Activated naive CD4-positive, alpha-beta T cell treated with anti-CD3 and anti-CD28 coated beads, Interleukin-2, amount 10 ng/mL, durations not matched to agents 7 days and 5 days (primary cell): ENCODE measurements around the gene RTP5.

Experiments
- CTCF ChIA-PET: fragments of 350-600 bp; sonication (Branson Sonifier 250); formaldehyde crosslinking; loops from one replicate; lab custom pipeline; 2021; ENCODE audit warnings: antibody characterized with exemption; lab: Charles Lee
- DNase-seq: peaks from one replicate; pipeline ENCODE4 v3.0.0-alpha.2; 2020
- H3K27ac Mint-ChIP-seq: one replicate; pipeline ENCODE4 v1.8.0; 2021; ENCODE audit warnings: mild to moderate bottlenecking, moderate library complexity, mixed read lengths
- H3K27me3 Mint-ChIP-seq: one replicate; pipeline ENCODE4 v1.8.0; 2021; ENCODE audit warnings: mild to moderate bottlenecking, mixed read lengths
- H3K36me3 Mint-ChIP-seq: one replicate; pipeline ENCODE4 v1.8.0; 2021; ENCODE audit warnings: mixed read lengths
- H3K4me1 Mint-ChIP-seq: one replicate; pipeline ENCODE4 v1.8.0; 2021; ENCODE audit warnings: mixed read lengths
- H3K4me3 Mint-ChIP-seq: one replicate; pipeline ENCODE4 v1.8.0; 2021; ENCODE audit warnings: mild to moderate bottlenecking, moderate library complexity, mixed read lengths
- H3K9me3 Mint-ChIP-seq: one replicate; pipeline ENCODE4 v1.8.0; 2021; ENCODE audit warnings: mixed read lengths

Gene RTP5

GRCh38 chr2:241836292-241836691 lies 33.2 kb upstream of the RTP5 start:
- Mint-ChIP-seq H3K4me3 (no peak overlapping the region), H3K27ac (no peak overlapping the region), H3K27me3 (peaks cover 60% of the 10 kb centered on the region), H3K4me1 (no peaks in the 10 kb centered on the region), H3K36me3 (no peaks in the 10 kb centered on the region), H3K9me3 (no peaks in the 10 kb centered on the region)
- DNase-seq = no peak
- CTCF ChIA-PET = no interaction called here

- Mint-ChIP-seq H3K4me1 (no peaks in the 10 kb centered on the region), H3K9me3 (no peaks in the 10 kb centered on the region), H3K36me3 (no peaks in the 10 kb centered on the region), H3K27ac (no peak overlapping the region), H3K4me3 (no peak overlapping the region), H3K27me3 (peaks cover 66% of the 10 kb centered on the region)
- no peak for DNase-seq
- CTCF ChIA-PET = interaction anchor here (0.7 to 1.2 kb wide), 2 partner anchors 29 to 186 kb away, joined by 3 read pairs; no protein-coding TSS in a partner anchor
Measured at GRCh38 chr2:241837197-241837965, 32.1 kb upstream of the RTP5 start.

DNA sequence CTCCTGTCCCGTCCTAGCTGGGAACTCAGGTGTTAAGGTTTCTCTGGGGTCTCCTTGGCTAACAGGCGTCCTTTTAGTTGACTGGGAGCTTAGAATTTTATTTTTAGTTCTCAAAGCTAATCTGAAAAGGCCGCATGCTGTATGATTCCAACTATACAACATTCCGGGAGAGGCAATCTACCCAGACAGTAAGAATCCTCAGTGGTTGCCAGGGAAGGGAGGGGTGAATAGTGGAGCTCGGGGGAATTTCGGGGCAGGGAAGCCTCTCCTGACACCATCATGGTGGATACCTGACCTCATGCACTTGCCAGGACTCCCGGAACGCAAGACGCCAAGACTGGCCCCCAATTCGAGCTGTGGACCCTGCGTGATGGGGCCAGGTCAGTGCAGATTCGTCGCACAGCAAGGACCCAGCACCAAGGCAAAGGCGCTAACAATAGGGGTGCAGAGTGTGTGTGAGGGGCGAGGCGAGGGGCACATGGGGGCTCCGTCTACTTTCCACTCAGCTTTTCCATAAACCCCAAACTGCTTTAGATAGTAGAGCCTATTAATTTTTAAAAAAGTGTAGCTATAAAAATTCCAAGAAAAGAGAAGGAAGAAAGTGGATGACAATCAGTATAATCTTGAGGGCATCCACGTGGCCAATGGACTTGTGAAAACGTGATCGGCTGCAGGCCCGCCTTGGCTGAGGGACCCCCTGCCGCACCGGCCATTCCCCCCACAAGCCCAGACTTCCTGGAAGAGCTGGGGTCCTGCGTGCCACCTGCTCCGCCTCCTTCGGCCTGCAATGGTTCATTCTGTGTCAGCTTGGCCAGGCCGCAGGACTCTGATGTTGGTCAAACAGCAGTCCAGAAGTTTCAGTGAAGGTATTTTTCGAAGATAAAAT lies 28.1 kb upstream of the RTP5 start:
- Mint-ChIP-seq H3K4me3 (no peak overlapping the region), H3K27ac (peak overlapping the region; percentile 19)
- CTCF ChIA-PET = no interaction called here

DNA sequence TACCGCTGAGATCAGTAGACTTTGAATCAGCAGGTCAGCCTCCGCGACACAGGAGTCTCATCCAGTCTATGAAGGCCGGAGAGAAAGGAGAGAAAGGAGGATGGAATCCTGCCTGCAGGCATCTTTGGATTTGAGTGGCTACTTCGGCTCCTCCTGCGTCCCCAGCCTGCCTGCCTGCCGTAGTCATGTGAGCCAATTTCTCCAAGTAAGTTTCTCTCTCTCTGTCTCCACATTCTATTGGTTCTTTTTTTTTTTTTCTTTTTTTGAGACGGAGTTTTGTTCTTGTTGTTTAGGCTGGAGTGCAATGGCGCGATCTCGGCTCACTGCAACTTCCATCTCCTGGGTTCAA lies 27.5 kb upstream of the RTP5 start:
- CTCF ChIA-PET = no interaction called here
- H3K27ac Mint-ChIP-seq = no peak overlapping the region
- peaks cover 34% of the 10 kb centered on the region for H3K4me1 Mint-ChIP-seq
- no peaks in the 10 kb centered on the region for H3K36me3 Mint-ChIP-seq
- no peak overlapping the region for H3K4me3 Mint-ChIP-seq
- DNase-seq = no peak
- peaks cover 79% of the 10 kb centered on the region for H3K27me3 Mint-ChIP-seq
- no peaks in the 10 kb centered on the region for H3K9me3 Mint-ChIP-seq

More for the DNA sequence above, 28.1 kb upstream of the RTP5 start:
- no peaks in the 10 kb centered on the region for H3K36me3 Mint-ChIP-seq
- no peak for DNase-seq
- H3K27me3 Mint-ChIP-seq = peaks cover 76% of the 10 kb centered on the region
- peaks cover 30% of the 10 kb centered on the region for H3K4me1 Mint-ChIP-seq
- no peaks in the 10 kb centered on the region for H3K9me3 Mint-ChIP-seq

DNA sequence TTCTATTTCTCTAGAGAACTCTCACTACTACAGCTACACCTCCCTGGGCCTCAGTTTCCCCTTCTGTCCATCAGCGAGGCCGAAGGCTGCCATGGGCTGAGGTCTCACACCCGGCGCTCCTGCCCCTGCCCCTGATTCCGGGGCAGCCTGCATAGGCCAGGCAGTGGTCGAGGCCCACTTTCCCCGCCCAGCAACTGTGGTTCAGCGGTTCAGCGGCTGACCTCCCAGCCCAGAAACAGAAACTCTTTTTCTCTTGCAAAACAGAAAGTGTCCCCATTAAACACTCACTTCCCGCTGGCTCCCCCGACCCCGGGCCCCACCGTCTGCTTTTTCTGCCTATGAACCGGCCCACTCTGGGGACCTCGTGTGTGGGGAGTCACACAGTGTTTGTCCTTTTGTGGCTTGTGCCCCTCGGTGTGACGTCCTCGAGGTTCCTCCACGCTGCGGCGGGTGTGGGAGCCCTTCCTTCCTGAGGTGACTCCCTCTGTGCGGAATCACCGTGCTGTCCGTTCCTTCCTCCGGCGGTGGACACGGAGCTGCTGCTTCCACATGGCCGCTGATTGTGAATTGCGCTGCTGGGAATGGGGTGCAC lies 26.8 kb upstream of the RTP5 start:
- no peaks in the 10 kb centered on the region for H3K9me3 Mint-ChIP-seq
- H3K36me3 Mint-ChIP-seq = no peaks in the 10 kb centered on the region
- H3K4me1 Mint-ChIP-seq = peaks cover 35% of the 10 kb centered on the region
- CTCF ChIA-PET = no interaction called here
- H3K4me3 Mint-ChIP-seq = peak overlapping the region; percentile 48
- H3K27ac Mint-ChIP-seq = peak overlapping the region; percentile 64
- peaks cover 75% of the 10 kb centered on the region for H3K27me3 Mint-ChIP-seq
- DNase-seq = peak; percentile 58

DNA sequence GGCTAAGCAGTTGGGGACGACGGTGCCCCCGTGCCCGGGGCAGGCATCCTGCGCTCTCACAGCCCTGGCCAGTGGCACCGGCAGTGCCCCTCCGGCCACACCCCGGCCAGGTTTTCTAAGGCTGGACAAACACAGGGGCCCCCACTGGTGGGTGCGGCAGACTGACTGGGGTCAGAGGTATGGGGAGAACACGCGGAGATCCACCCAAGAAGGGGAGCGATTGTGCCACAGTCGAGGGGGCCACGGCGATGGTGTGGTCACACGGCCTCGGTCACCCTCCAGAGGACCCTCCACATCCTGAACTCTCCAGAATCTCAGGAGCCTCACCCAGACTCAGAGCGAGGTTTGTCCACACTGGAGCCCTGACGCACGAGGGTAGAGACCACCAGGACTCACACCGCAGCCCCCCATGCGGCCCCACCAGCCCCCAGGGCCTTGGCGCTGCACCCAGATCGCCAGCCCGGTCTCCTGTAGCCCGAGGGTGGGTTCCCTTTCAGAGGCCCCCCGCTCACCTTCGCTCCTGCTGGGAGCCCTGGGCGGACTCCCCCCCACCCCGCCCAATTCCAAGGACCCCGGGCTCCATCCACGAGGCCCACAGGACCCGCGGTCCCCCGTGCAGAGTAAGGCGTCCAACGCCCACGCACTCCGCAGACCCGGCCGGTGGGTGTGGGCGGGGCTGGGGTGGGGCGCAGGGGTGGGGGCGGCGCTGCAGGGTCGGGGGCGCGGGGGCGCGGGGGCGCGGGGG lies 26.0 kb upstream of the RTP5 start:
- CTCF ChIA-PET = interaction anchor here (1.0 kb wide), 1 partner anchor 25 kb away, joined by 6 read pairs; no protein-coding TSS in a partner anchor
- Mint-ChIP-seq H3K27me3 (peaks cover 71% of the 10 kb centered on the region), H3K4me3 (peak overlapping the region; percentile 48), H3K27ac (no peak overlapping the region), H3K36me3 (no peaks in the 10 kb centered on the region), H3K4me1 (peaks cover 35% of the 10 kb centered on the region), H3K9me3 (no peaks in the 10 kb centered on the region)
- no peak for DNase-seq

DNA sequence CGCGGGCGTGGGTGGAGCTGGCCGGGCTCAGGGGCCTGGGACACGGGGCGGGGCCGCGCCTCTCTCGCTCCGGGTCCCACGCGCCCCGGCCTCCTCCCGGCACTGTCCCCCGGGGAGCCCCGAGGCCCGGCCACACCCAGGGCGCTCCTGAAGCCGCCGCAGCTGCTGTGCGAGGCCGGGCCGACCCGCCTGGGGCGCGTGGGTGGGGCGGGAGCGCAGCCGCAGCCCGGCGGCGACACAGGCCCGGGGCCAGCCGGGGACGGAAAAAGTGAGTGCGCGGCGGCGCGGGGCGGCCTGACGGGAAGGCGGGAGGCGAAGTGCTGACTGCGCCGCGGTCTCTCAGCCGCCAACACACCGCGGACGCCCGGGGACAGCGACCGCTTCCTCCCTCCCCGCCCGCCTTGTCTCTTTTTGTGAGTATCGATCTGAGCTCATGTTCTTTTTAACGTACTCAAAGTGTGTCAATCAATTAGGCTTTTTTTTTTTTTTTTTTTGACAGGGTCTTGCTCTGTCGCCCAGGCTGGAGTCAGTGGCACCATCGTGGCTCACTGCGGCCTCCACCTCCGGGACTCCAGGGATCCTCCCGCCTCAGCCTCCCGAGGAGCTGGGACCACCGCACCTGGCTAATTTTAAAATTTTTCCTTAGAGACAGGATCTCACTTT lies 25.3 kb upstream of the RTP5 start:
- Mint-ChIP-seq H3K27me3 (peaks cover 64% of the 10 kb centered on the region), H3K36me3 (no peaks in the 10 kb centered on the region), H3K27ac (no peak overlapping the region), H3K9me3 (no peaks in the 10 kb centered on the region), H3K4me1 (peaks cover 35% of the 10 kb centered on the region), H3K4me3 (peak overlapping the region; percentile 55)
- peak; percentile 79 for DNase-seq
- CTCF ChIA-PET = interaction anchor here (1.0 to 1.6 kb wide), 3 partner anchors 16 to 35 kb away, joined by 3 to 9 read pairs (median 6); no protein-coding TSS in a partner anchor

DNA sequence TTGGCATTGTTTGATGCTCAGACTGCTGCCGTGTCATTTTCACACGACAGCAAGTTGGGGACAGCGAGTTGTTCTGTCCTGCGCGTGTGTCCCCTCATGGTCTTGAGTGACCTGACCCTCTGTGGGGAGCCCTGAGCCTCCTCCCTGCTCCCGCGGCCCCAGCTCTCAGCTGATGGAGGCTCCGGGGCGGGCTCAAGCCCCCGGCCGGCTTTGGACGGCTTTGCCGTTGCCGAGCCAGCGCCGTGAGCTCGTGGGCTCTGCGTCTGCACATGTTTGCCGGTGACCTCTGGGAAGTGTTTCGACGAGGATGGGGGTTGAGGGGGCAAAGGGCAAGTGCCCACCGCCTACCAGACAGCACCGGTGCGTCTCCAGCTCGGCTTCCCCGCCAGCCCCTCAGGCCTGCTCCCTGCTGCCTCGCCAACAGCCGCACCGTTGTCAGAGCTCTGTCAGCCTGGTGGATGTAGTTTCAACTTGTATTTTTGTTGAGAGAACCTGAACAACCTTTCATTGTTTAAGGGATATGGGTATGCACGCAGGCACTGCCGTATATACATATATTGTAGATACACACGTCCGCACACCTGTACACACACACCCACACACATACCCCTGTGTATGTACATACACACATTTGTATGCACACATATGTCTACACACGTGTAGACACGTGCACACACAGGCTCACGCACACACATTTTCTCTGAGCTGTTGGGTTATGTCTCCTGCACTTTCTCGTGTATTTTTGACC lies 24.5 kb upstream of the RTP5 start:
- Mint-ChIP-seq H3K9me3 (no peaks in the 10 kb centered on the region), H3K4me1 (peaks cover 35% of the 10 kb centered on the region), H3K27me3 (peaks cover 60% of the 10 kb centered on the region), H3K4me3 (peak overlapping the region; percentile 55), H3K36me3 (no peaks in the 10 kb centered on the region), H3K27ac (no peak overlapping the region)
- CTCF ChIA-PET = interaction anchor here (0.7 to 1.6 kb wide), 4 partner anchors 15 to 34 kb away, joined by 3 to 9 read pairs (median 4); no protein-coding TSS in a partner anchor
- no peak for DNase-seq

DNA sequence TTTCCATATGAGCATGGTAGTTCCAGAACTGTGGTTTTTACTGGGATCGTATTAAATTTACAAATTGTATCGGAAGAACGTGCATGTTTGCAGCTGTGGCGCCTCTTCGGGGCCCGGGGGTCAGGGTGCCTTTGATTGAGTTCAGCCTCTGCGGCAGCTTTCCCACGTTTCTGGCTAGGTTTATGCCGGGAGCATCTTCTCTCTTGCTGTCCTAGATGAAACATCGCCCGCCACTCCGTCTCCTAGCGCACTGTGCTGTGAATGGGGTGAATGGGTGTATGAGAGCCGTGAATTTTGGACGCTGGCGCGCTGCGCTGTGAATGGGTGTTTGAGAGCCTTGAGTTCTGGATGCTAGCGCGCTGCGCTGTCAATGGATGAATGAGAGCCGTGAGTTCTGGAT lies 23.1 kb upstream of the RTP5 start:
- no peak for DNase-seq
- Mint-ChIP-seq H3K4me1 (peaks cover 35% of the 10 kb centered on the region), H3K9me3 (no peaks in the 10 kb centered on the region), H3K36me3 (no peaks in the 10 kb centered on the region), H3K27me3 (peaks cover 48% of the 10 kb centered on the region), H3K27ac (no peak overlapping the region), H3K4me3 (no peak overlapping the region)
- CTCF ChIA-PET = no interaction called here

DNA sequence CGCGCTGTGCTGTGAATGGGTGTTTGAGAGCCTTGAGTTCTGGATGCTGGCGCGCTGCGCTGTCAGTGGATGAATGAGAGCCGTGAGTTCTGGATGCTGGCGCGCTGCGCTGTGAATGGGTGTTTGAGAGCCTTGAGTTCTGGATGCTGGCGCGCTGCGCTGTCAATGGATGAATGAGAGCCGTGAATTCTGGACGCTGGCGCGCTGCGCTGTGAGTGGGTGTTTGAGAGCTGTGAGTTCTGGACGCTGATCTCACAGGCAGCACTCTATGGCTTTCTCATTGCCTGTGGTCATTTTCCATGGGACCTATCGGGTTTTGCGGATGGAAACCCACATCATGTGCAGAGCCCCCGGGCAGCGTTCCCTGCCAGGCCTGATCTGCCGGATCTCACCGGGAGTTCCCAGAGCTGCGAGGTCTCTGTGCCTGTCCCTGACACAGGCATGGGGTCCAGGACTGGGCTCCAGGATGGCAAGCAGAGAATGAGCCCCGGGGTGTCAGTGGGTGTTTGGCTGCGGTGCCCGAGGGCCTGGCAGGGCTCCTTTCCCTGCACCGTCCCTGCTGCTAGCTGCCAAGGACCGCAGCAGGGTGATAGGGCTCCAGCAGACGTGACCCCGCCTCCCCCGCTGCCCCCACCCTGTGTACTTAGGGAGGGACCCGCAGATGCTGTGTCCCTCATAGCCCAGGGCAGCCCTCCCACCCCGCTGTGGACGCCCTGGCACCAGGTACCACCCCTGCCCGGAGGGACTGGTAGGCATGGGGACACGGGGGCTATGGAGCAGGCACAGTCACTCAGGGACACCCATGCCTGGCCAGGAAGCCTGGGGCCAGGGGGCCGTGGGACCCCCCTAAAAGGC lies 20.5 kb upstream of the RTP5 start:
- Mint-ChIP-seq H3K9me3 (no peaks in the 10 kb centered on the region), H3K4me3 (no peak overlapping the region), H3K27ac (no peak overlapping the region), H3K27me3 (peaks cover 26% of the 10 kb centered on the region), H3K4me1 (peaks cover 24% of the 10 kb centered on the region), H3K36me3 (no peaks in the 10 kb centered on the region)
- CTCF ChIA-PET = no interaction called here
- peak; percentile 15 for DNase-seq

DNA sequence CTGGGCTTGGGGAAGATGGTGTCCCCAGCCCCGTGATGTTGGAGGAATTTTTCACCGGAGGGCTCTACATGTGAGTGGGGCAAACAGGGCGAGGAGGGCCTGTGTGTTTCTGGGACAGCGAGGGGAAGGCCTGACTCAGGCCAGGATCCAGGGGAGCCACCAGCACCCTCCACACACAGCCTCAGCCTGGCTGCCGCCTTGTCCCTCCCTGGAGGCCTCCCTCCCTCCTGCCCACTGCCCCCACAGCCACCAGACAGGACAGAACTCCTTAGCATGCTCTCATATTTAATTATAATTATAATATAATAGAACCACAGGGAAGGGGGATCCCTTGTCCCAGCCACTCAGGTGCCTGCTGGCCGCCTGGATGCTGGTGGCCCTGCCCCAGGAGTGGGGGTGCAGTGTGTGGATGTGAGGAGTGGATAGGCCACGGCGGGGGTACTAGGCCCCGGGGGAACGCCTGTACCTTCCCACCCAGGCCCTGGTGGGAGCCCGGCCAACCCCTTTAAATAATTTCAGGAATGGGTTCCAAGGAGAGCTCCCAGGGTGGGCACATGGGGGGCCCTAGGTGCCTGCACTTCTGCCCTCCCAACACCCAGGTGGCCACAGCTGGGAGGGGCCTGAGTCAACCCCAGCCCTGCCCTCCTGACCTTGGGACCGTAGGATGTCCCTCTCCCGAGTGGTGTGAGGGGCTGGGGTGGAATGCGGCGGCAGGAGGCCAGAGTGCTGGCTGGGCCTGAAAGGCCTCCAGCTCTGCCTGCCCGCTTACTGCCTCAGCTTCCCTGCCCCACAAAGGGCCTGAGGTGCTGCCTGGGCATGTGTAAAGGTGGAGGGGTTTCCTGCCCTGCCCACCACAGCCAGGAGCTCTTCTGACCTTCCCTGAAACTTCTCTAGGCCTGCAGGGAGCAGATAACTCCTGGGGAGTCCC lies 19.6 kb upstream of the RTP5 start:
- Mint-ChIP-seq H3K4me1 (peaks cover 17% of the 10 kb centered on the region), H3K4me3 (no peak overlapping the region), H3K27ac (no peak overlapping the region), H3K27me3 (peaks cover 19% of the 10 kb centered on the region), H3K9me3 (no peaks in the 10 kb centered on the region), H3K36me3 (no peaks in the 10 kb centered on the region)
- DNase-seq = peak; percentile 17
- CTCF ChIA-PET = no interaction called here
